Measurements from ENCODE around the gene CORO2B. TPM values are rescaled to one million over a fixed set of nuclear protein-coding genes. Genes with fewer than 3 reads are reported as not detected.

The CORO2B gene
- total RNA-seq, 2 donors from 2014 or later = 1.0 to 4.0 TPM

GRCh38 chr15:68621535-68621934 is 42.7 kb downstream of the CORO2B start:
- no peaks in the 10 kb centered on the region for H3K27me3 ChIP-seq
- intact Hi-C loops (cut with DNase I) = no loop called here
- TF ChIP-seq POLR2A (IDR thresholded peaks at IDR 0.05) (no peak), CTCF (IDR thresholded peaks at IDR 0.05) (no peak)
- no peaks in the 10 kb centered on the region for H3K4me1 ChIP-seq
- DNase-seq (no peak), ATAC-seq (no peak)
- 68 to 83% methylated on average over 1 of the region's 1 CpG for WGBS, 2 donors
- no peaks in the 10 kb centered on the region for H3K9me3 ChIP-seq
- no peaks in the 10 kb centered on the region for H3K36me3 ChIP-seq (replicated peaks in 1 of 2; ENCODE audit: insufficient read depth in 1 of 2, low read depth in 2 of 2)
- H3K27ac ChIP-seq = peak overlapping the region in 1 of 4 donors; percentile 66
- H3K4me3 ChIP-seq = no peak overlapping the region

- no peaks in the 10 kb centered on the region for H3K36me3 ChIP-seq (replicated peaks in 1 of 2; ENCODE audit: insufficient read depth in 1 of 2, low read depth in 2 of 2)
Measured at GRCh38 chr15:68623301-68623892, 44.6 kb downstream of the CORO2B start.

GRCh38 chr15:68625853-68626252 is 47.1 kb downstream of the CORO2B start:
- ATAC-seq (no peak), DNase-seq (no peak)
- Histone ChIP-seq H3K27ac (no peak overlapping the region), H3K4me1 (no peaks in the 10 kb centered on the region), H3K36me3 (replicated peaks in 1 of 2; ENCODE audit: insufficient read depth in 1 of 2, low read depth in 2 of 2) (no peaks in the 10 kb centered on the region), H3K27me3 (no peaks in the 10 kb centered on the region), H3K9me3 (no peaks in the 10 kb centered on the region), H3K4me3 (no peak overlapping the region)
- intact Hi-C loops (cut with DNase I) = no loop called here
- WGBS, 2 donors = 54 to 69% methylated on average over 4 of the region's 4 CpGs
- TF ChIP-seq CTCF (IDR thresholded peaks at IDR 0.05) (no peak), POLR2A (IDR thresholded peaks at IDR 0.05) (no peak)

More at GRCh38 chr15:68623301-68623892, 44.6 kb downstream of the CORO2B start:
- DNase-seq = no peak
- TF ChIP-seq POLR2A (IDR thresholded peaks at IDR 0.05) (no peak), CTCF (IDR thresholded peaks at IDR 0.05) (no peak)
- Histone ChIP-seq H3K27me3 (no peaks in the 10 kb centered on the region), H3K4me3 (no peak overlapping the region), H3K9me3 (no peaks in the 10 kb centered on the region), H3K27ac (no peak overlapping the region), H3K4me1 (no peaks in the 10 kb centered on the region)
- intact Hi-C loops (cut with DNase I) = no loop called here
- ATAC-seq = no peak
- WGBS, 2 donors = 47 to 54% methylated on average over 4 to 13 of the region's 13 CpGs

- Histone ChIP-seq H3K27ac (no peak overlapping the region), H3K36me3 (replicated peaks in 1 of 2; ENCODE audit: insufficient read depth in 1 of 2, low read depth in 2 of 2) (no peaks in the 10 kb centered on the region), H3K4me1 (no peaks in the 10 kb centered on the region), H3K27me3 (no peaks in the 10 kb centered on the region), H3K4me3 (no peak overlapping the region), H3K9me3 (no peaks in the 10 kb centered on the region)
- DNase-seq (no peak), ATAC-seq (no peak)
- 34 to 35% methylated on average over 2 to 3 of the region's 3 CpGs for WGBS, 2 donors
- TF ChIP-seq CTCF (IDR thresholded peaks at IDR 0.05) = no peak
- no peak for TF ChIP-seq POLR2A (IDR thresholded peaks at IDR 0.05)
- intact Hi-C loops (cut with DNase I) = no loop called here
Measured at GRCh38 chr15:68626283-68626682, 47.5 kb downstream of the CORO2B start.

- intact Hi-C loops (cut with DNase I) = no loop called here
- ATAC-seq (no peak), DNase-seq (no peak)
- WGBS, 2 donors = 59 to 62% methylated on average over 3 of the region's 3 CpGs
- no peaks in the 10 kb centered on the region for H3K9me3 ChIP-seq
- no peak overlapping the region for H3K27ac ChIP-seq
- H3K36me3 ChIP-seq (replicated peaks in 1 of 2; ENCODE audit: insufficient read depth in 1 of 2, low read depth in 2 of 2) = no peaks in the 10 kb centered on the region
- TF ChIP-seq CTCF (IDR thresholded peaks at IDR 0.05) = no peak
- H3K27me3 ChIP-seq = no peaks in the 10 kb centered on the region
- H3K4me1 ChIP-seq = no peaks in the 10 kb centered on the region
- no peak overlapping the region for H3K4me3 ChIP-seq
Measured at GRCh38 chr15:68626739-68627138, 47.9 kb downstream of the CORO2B start.
